WERI-Rb-1 (cell line): Measurements from ENCODE around the gene NFIL3.
"Not testable (repeated sequence)": the region's sequence is repeated elsewhere in the genome, so short reads cannot be mapped to it uniquely, and the experiment has no call there.

Source experiments
- DNase-seq: peaks from one replicate; pipeline ENCODE4 v3.0.0-alpha.2; 2020
- H3K27ac ChIP-seq: fragments of 250-450 bp; sonication (Bioruptor Pico); 2 replicates; pipeline ENCODE4 v1.5.1; 2020; ENCODE audit warnings: mild to moderate bottlenecking, moderate library complexity
- H3K27me3 ChIP-seq: fragments of 250-450 bp; sonication (Bioruptor Pico); 2 replicates; pipeline ENCODE4 v1.5.1; 2021; ENCODE audit warnings: mild to moderate bottlenecking, low read depth, moderate library complexity; ENCODE audit not compliant: insufficient read depth, severe bottlenecking
- H3K36me3 ChIP-seq: fragments of 250-450 bp; sonication (Bioruptor Pico); 2 replicates; pipeline ENCODE4 v1.5.1; 2020; ENCODE audit warnings: mild to moderate bottlenecking, moderate library complexity
- H3K4me3 ChIP-seq: 2 replicates; pipeline ENCODE4 v1.5.1; 2011; ENCODE audit warnings: low read depth, mild to moderate bottlenecking, control low read depth, low read length
- H3K9me3 ChIP-seq: fragments of 250-450 bp; sonication (Bioruptor Pico); 2 replicates; pipeline ENCODE4 v1.5.1; 2021; ENCODE audit warnings: mild to moderate bottlenecking, moderate library complexity; ENCODE audit not compliant: severe bottlenecking
- CTCF ChIP-seq: IDR thresholded peaks from 2 replicates; pipeline ENCODE4 v1.5.1; 2011; ENCODE audit warnings: low read depth, mild to moderate bottlenecking, control low read depth, inconsistent platforms, low read length

The NFIL3 gene

GRCh38 chr9:91383577-91383976 lies 40.1 kb downstream of the NFIL3 start:
- Histone ChIP-seq H3K4me3 (no peak overlapping the region), H3K9me3 (no peaks in the 10 kb centered on the region), H3K27me3 (no peaks in the 10 kb centered on the region), H3K27ac (no peak overlapping the region), H3K36me3 (no peaks in the 10 kb centered on the region)
- no peak for TF ChIP-seq CTCF
- DNase-seq, result no peak

GRCh38 chr9:91382298-91382697 lies 41.3 kb downstream of the NFIL3 start:
- no peaks in the 10 kb centered on the region for H3K9me3 ChIP-seq
- H3K36me3 ChIP-seq, result no peaks in the 10 kb centered on the region
- H3K27me3 ChIP-seq, result no peaks in the 10 kb centered on the region
- no peak overlapping the region for H3K27ac ChIP-seq
- DNase-seq, result no peak
- no peak overlapping the region for H3K4me3 ChIP-seq
- TF ChIP-seq CTCF, result no peak

GRCh38 chr9:91379426-91379825 lies 44.2 kb downstream of the NFIL3 start:
- H3K27me3 ChIP-seq, result no peaks in the 10 kb centered on the region
- no peaks in the 10 kb centered on the region for H3K9me3 ChIP-seq
- H3K27ac ChIP-seq, result no peak overlapping the region
- no peaks in the 10 kb centered on the region for H3K36me3 ChIP-seq
- H3K4me3 ChIP-seq, result no peak overlapping the region
- no peak for TF ChIP-seq CTCF
- no peak for DNase-seq

- no peaks in the 10 kb centered on the region for H3K36me3 ChIP-seq
- H3K4me3 ChIP-seq, result no peak overlapping the region
- H3K27me3 ChIP-seq, result no peaks in the 10 kb centered on the region
- no peak overlapping the region for H3K27ac ChIP-seq
- TF ChIP-seq CTCF, result no peak
- no peak for DNase-seq
- H3K9me3 ChIP-seq, result no peaks in the 10 kb centered on the region
Measured at GRCh38 chr9:91378695-91379127, 44.9 kb downstream of the NFIL3 start.

- H3K9me3 ChIP-seq, H3K27me3 ChIP-seq, H3K4me3 ChIP-seq, DNase-seq, H3K36me3 ChIP-seq, H3K27ac ChIP-seq: not testable (repeated sequence)
Measured at GRCh38 chr9:91378054-91378453, 45.6 kb downstream of the NFIL3 start.

- H3K9me3 ChIP-seq, result no peaks in the 10 kb centered on the region
- H3K4me3 ChIP-seq, result no peak overlapping the region
- no peak overlapping the region for H3K27ac ChIP-seq
- DNase-seq, result no peak
- no peaks in the 10 kb centered on the region for H3K27me3 ChIP-seq
- no peak for TF ChIP-seq CTCF
- H3K36me3 ChIP-seq, result no peaks in the 10 kb centered on the region
Measured at GRCh38 chr9:91376239-91376638, 47.4 kb downstream of the NFIL3 start.
